ENCODE data around the gene COL12A1. TPM values are rescaled to one million over a fixed set of nuclear protein-coding genes. Genes with fewer than 3 reads are reported as not detected.
A peak's percentile ranks its signal among the peaks of the same experiment; 100 is the strongest.

Gene COL12A1
- total and polyA plus RNA-seq, 8 donors = 1.2 to 19.3 (median 3.5) TPM

DNA sequence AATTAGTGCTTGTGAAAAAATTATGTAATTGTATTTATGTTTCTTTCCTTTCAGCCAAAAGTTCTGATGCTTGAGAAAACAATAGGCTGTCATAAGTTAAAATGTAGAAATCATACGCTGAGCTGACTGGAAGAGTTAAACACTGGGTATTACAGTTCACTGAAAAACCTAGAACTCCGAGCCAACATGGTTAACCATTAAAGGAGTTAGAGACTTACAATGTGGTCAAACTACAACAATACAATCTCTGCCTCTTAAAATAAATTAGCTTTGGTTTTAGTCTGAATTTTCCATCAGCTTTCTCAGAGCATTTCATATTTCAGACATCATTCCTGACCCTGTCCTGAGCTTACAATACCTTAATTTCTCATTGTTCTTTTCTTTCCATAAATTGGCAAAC, 91.0 kb downstream of the COL12A1 start:
- intact Hi-C loops (cut with DNase I) = no loop called here
- TF ChIP-seq, protein P1, sequence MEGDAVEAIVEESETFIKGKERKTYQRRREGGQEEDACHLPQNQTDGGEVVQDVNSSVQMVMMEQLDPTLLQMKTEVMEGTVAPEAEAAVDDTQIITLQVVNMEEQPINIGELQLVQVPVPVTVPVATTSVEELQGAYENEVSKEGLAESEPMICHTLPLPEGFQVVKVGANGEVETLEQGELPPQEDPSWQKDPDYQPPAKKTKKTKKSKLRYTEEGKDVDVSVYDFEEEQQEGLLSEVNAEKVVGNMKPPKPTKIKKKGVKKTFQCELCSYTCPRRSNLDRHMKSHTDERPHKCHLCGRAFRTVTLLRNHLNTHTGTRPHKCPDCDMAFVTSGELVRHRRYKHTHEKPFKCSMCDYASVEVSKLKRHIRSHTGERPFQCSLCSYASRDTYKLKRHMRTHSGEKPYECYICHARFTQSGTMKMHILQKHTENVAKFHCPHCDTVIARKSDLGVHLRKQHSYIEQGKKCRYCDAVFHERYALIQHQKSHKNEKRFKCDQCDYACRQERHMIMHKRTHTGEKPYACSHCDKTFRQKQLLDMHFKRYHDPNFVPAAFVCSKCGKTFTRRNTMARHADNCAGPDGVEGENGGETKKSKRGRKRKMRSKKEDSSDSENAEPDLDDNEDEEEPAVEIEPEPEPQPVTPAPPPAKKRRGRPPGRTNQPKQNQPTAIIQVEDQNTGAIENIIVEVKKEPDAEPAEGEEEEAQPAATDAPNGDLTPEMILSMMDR (IDR thresholded peaks at IDR 0.05) = no peak
- ATAC-seq = peak; percentile 53 to 81 (median 72)
- WGBS, 2 donors = 13% methylated on average over 2 of the region's 2 CpGs
- no peaks in the 10 kb centered on the region for H3K36me3 ChIP-seq
- no peaks in the 10 kb centered on the region for H3K9me3 ChIP-seq
- H3K4me1 ChIP-seq = peaks cover 0 to 13% (median 10%) of the 10 kb centered on the region in 3 donors
- H3K4me3 ChIP-seq = no peak overlapping the region
- no peak for FAIRE-seq
- DNase-seq = no peak
- no peak overlapping the region for H3K27ac ChIP-seq
- H3K27me3 ChIP-seq = no peaks in the 10 kb centered on the region

DNA sequence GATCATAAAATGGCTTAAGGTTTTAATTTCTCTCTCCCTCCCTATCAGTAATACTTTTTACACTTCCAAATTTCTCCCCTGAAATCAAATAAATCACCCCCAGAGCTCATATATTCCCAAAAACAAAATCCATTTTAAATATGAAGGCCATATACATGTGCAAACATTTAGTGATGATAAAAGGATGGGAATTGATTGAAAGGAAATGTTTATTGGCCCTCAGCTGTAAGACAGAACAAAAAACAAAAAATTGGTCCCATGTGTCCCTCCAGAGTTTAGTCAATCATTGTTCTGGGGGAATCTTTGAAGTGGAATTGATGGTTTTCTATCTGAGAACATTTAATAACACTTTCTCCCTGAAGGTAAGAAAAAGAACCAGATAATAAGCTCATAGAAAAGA, 91.7 kb downstream of the COL12A1 start:
- Histone ChIP-seq H3K4me1 (peaks cover 0 to 13% (median 10%) of the 10 kb centered on the region in 3 donors), H3K9me3 (no peaks in the 10 kb centered on the region), H3K4me3 (no peak overlapping the region), H3K27ac (no peak overlapping the region), H3K27me3 (no peaks in the 10 kb centered on the region), H3K36me3 (no peaks in the 10 kb centered on the region)
- DNase-seq (no peak), ATAC-seq (no peak), FAIRE-seq (no peak)
- TF ChIP-seq, protein P1 (IDR thresholded peaks at IDR 0.05) = no peak
- intact Hi-C loops (cut with DNase I) = no loop called here

DNA sequence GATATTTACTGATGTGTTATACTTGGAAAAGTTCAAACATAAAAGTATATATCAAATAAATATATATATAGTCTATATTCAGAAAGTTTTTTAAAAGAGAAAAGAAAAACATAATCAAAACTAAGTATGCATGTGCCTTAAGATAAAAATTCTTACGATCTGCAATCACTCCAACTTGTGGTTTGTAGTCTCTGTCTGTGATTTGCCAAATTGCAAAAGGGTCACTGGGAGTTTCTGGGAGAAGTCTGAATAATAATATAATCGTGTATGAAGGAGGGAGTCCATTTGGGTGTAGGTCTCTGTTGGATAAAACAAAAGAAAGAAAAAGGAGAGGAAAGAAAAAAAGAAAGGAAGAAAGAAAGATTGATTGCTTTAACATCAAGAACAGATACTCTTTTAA, 92.4 kb downstream of the COL12A1 start:
- WGBS, 2 donors = 61 to 74% methylated on average over 2 of the region's 2 CpGs
- peaks cover 0 to 13% (median 10%) of the 10 kb centered on the region in 3 donors for H3K4me1 ChIP-seq
- no peak for DNase-seq
- H3K4me3 ChIP-seq = no peak overlapping the region
- no peak for FAIRE-seq
- no peak overlapping the region for H3K27ac ChIP-seq
- H3K9me3 ChIP-seq = no peaks in the 10 kb centered on the region
- no peaks in the 10 kb centered on the region for H3K36me3 ChIP-seq
- no peaks in the 10 kb centered on the region for H3K27me3 ChIP-seq
- no peak for ATAC-seq
- intact Hi-C loops (cut with DNase I) = no loop called here
- TF ChIP-seq, protein P1 (IDR thresholded peaks at IDR 0.05) = no peak

DNA sequence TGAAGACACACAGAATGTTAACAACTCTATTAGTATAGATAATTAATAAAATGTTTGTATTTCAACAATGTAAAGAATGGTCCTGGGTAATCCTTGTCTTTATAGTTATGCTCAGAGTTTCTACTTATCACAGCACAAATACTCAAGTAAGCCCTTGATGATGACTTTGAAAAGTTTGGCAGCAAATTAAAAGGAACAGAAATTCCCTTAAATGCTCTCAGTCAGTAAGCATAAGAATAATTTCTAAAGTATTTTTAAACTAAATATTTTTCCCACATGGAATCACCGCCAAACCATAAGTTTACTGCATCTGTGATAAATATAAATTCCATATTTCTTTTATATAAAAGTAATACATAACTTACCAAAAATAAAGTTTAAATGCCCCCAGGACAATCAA, 96.1 kb downstream of the COL12A1 start:
- FAIRE-seq (no peak), ATAC-seq (no peak), DNase-seq (no peak)
- Histone ChIP-seq H3K4me1 (peaks cover 0 to 7% (median 4%) of the 10 kb centered on the region in 3 donors), H3K4me3 (no peak overlapping the region), H3K36me3 (no peaks in the 10 kb centered on the region), H3K9me3 (no peaks in the 10 kb centered on the region), H3K27me3 (no peaks in the 10 kb centered on the region), H3K27ac (no peak overlapping the region)
- intact Hi-C loops (cut with DNase I) = no loop called here
- WGBS, 2 donors = 92 to 93% methylated on average over 1 of the region's 1 CpG
- TF ChIP-seq, protein P1 (IDR thresholded peaks at IDR 0.05) = no peak

DNA sequence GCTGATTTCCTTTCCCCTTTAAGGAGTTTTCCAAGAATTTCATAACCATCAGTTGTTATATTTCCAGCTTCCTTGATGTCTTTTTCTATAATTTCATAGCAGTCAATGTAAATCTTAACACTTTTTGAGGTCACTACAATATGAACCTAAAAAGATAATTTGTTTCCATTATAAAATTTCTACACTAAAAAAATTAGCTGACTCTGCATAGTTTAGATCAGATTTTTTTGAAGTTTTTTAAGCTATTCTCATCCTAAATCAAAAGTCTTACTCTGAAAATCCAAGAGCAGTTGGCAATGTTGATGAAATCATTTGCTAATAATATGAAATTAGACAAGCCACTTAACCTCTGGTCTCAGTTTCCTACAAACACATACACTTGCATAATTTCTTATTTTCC, 96.8 kb downstream of the COL12A1 start:
- FAIRE-seq (no peak), DNase-seq (no peak), ATAC-seq (no peak)
- TF ChIP-seq, protein P1 (IDR thresholded peaks at IDR 0.05) = no peak
- no peak overlapping the region for H3K27ac ChIP-seq
- no peaks in the 10 kb centered on the region for H3K27me3 ChIP-seq
- no peaks in the 10 kb centered on the region for H3K4me1 ChIP-seq
- H3K9me3 ChIP-seq = no peaks in the 10 kb centered on the region
- no peak overlapping the region for H3K4me3 ChIP-seq
- H3K36me3 ChIP-seq = no peaks in the 10 kb centered on the region
- intact Hi-C loops (cut with DNase I) = no loop called here
